Activated T-helper 17 cell treated with anti-CD3 and anti-CD28 coated beads, Interleukin-2, amount 50 U/mL, for 72 hours (primary cell): ENCODE results near the gene SH3PXD2A. TPM values are rescaled to one million over a fixed set of nuclear protein-coding genes. Genes with fewer than 3 reads are reported as not detected.
"Not testable (repeated sequence)": the region's sequence is repeated elsewhere in the genome, so short reads cannot be mapped to it uniquely, and the experiment has no call there.

Source experiments
- ATAC-seq: fragments of 150-1000 bp; cut with Tn5 transposase; replicated peaks from 2 replicates; pipeline ENCODE4 v1.10.0; 2021; ENCODE audit warnings: mild to moderate bottlenecking, moderate library complexity
- H3K27ac Mint-ChIP-seq: one replicate; pipeline ENCODE4 v1.8.0; 2022; ENCODE audit warnings: mixed read lengths
- H3K27me3 Mint-ChIP-seq: one replicate; pipeline ENCODE4 v1.8.0; 2022; ENCODE audit warnings: mixed read lengths
- H3K36me3 Mint-ChIP-seq: one replicate; pipeline ENCODE4 v1.8.0; 2022; ENCODE audit warnings: low read depth, mild to moderate bottlenecking, mixed read lengths
- H3K4me1 Mint-ChIP-seq: one replicate; pipeline ENCODE4 v1.8.0; 2022; ENCODE audit warnings: mixed read lengths
- H3K4me3 Mint-ChIP-seq: one replicate; pipeline ENCODE4 v1.8.0; 2022; ENCODE audit warnings: mild to moderate bottlenecking, mixed read lengths
- H3K9me3 Mint-ChIP-seq: one replicate; pipeline ENCODE4 v1.8.0; 2022; ENCODE audit warnings: mixed read lengths
- total RNA-seq, 2 donors: library from RNA; stranded (reverse); gene quantifications; one replicate each; pipeline ENCODE4 v1.2.3, GENCODE V29; 2022

Gene SH3PXD2A
- total RNA-seq, 2 donors from 2014 or later, result 8.0 to 19.3 TPM

GRCh38 chr10:103849212-103849877 is 6.0 kb downstream of the SH3PXD2A start:
- Mint-ChIP-seq H3K27me3 (peaks cover 25% of the 10 kb centered on the region), H3K27ac (no peak overlapping the region), H3K36me3 (no peaks in the 10 kb centered on the region), H3K9me3 (no peaks in the 10 kb centered on the region), H3K4me1 (peaks cover 19% of the 10 kb centered on the region), H3K4me3 (no peak overlapping the region)
- no peak for ATAC-seq

DNA sequence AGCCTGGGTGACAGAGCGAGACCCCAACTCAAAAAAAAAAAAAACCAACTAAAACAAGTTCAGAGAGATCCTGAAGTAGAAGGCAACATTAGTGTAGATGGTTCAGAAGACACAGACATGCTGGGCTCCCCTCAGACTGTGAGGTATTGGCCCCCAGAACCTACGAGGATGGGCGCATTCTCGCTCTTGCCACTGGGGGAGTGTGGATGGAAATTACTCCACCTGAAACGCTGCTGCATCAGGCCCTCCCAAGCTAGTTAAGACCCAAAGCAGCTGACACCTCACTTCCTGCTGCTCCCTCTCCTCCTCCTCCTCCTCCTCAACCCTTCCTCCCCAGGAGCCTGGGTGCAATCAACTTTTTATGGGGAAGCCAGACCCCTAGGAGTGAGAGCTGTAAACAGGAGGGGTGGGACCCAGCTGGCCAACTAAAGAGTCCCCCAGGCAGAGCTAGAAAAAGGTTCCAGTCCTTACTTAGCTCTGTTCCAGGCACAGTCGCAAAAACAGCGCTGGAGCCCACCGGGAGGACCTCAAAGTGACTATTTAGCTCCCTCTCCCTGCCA is 7.4 kb downstream of the SH3PXD2A start:
- peaks cover 15% of the 10 kb centered on the region for H3K4me1 Mint-ChIP-seq
- H3K27ac Mint-ChIP-seq, result no peak overlapping the region
- peaks cover 13% of the 10 kb centered on the region for H3K27me3 Mint-ChIP-seq
- no peaks in the 10 kb centered on the region for H3K9me3 Mint-ChIP-seq
- H3K4me3 Mint-ChIP-seq, result no peak overlapping the region
- no peak for ATAC-seq
- H3K36me3 Mint-ChIP-seq, result no peaks in the 10 kb centered on the region

GRCh38 chr10:103847346-103847745 is 8.0 kb downstream of the SH3PXD2A start:
- H3K9me3 Mint-ChIP-seq, result no peaks in the 10 kb centered on the region
- no peak overlapping the region for H3K27ac Mint-ChIP-seq
- no peak for ATAC-seq
- peaks cover 11% of the 10 kb centered on the region for H3K27me3 Mint-ChIP-seq
- no peak overlapping the region for H3K4me3 Mint-ChIP-seq
- H3K4me1 Mint-ChIP-seq, result peaks cover 19% of the 10 kb centered on the region
- no peaks in the 10 kb centered on the region for H3K36me3 Mint-ChIP-seq

- H3K27me3 Mint-ChIP-seq, result peaks cover 11% of the 10 kb centered on the region
- H3K9me3 Mint-ChIP-seq, result no peaks in the 10 kb centered on the region
- H3K4me1 Mint-ChIP-seq, result peaks cover 19% of the 10 kb centered on the region
- ATAC-seq, result peak; percentile 86
- H3K4me3 Mint-ChIP-seq, result peak overlapping the region; percentile 24
- H3K36me3 Mint-ChIP-seq, result no peaks in the 10 kb centered on the region
- H3K27ac Mint-ChIP-seq, result peak overlapping the region; percentile 29
These were observed 9.4 kb downstream of the SH3PXD2A start for GRCh38 chr10:103845972-103846371.

DNA sequence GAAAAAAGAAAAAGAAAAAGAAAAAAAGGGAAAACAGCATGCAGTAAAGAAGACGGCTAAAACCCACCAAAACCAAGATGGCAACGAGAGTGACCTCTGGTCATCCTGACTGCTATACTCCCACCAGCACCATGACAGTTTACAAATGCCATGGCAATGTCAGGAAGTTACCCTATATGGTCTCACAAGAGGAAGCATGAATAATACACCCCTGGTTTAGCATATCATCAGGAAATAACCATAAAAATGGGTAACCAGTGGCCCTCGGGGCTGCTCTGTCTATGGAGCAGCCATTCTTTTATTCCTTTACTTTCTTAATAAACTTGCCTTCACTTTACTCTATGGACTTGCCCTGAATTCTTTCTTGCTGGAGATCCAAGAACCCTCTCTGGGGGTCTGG is 10.0 kb downstream of the SH3PXD2A start:
- not testable (repeated sequence) for H3K9me3 Mint-ChIP-seq, ATAC-seq, H3K36me3 Mint-ChIP-seq, H3K27me3 Mint-ChIP-seq
- peaks cover 19% of the 10 kb centered on the region for H3K4me1 Mint-ChIP-seq
- peak overlapping the region; percentile 24 for H3K4me3 Mint-ChIP-seq
- H3K27ac Mint-ChIP-seq, result peak overlapping the region; percentile 29

GRCh38 chr10:103843854-103844570 is 11.4 kb downstream of the SH3PXD2A start:
- H3K27me3 Mint-ChIP-seq, result no peaks in the 10 kb centered on the region
- ATAC-seq, result no peak
- no peaks in the 10 kb centered on the region for H3K36me3 Mint-ChIP-seq
- no peak overlapping the region for H3K4me3 Mint-ChIP-seq
- no peaks in the 10 kb centered on the region for H3K9me3 Mint-ChIP-seq
- peaks cover 19% of the 10 kb centered on the region for H3K4me1 Mint-ChIP-seq
- H3K27ac Mint-ChIP-seq, result no peak overlapping the region

DNA sequence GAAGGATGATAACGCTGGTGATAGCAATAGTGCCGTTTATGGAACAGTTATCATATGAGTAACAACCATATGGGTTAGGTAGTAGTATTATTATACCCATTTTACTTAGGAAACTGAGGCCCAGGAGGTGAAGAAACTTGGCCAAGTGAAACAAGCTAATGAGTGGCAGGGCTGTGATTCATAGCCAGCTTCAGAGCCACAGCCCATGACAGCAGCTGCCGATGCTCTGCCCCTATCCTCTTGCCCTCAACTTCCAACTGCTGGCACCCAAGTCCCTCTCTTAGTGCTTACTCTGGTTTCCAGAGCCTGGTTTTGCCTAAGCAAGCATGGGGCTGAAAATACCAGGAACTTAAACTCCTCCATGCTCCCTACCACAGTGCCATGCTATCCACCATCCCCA is 12.3 kb downstream of the SH3PXD2A start:
- Mint-ChIP-seq H3K4me1 (peaks cover 19% of the 10 kb centered on the region), H3K27me3 (no peaks in the 10 kb centered on the region)

DNA sequence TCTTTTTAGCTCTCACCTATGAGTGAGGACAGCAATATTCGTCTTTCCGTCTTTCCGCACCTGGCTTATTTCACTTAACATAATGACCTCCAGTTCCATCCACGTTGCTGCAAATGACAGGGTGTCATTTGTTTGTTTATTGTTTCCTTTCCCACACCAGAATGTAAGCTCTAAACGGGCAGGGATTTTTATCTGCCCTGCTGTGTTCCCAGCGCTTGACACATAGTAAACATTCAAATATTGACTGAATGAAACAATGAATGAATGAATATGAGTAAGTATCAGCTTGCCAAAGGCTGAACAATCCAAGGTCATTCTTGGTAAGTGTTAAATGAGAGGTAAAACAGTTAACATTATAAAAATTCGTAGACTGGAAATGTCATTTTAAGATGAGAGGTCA is 12.8 kb downstream of the SH3PXD2A start:
- Mint-ChIP-seq H3K36me3 (no peaks in the 10 kb centered on the region), H3K27me3 (no peaks in the 10 kb centered on the region), H3K9me3 (no peaks in the 10 kb centered on the region), H3K4me1 (peaks cover 19% of the 10 kb centered on the region), H3K27ac (no peak overlapping the region), H3K4me3 (no peak overlapping the region)
- no peak for ATAC-seq

More for the DNA sequence above, 12.3 kb downstream of the SH3PXD2A start:
- Mint-ChIP-seq H3K36me3 (no peaks in the 10 kb centered on the region), H3K9me3 (no peaks in the 10 kb centered on the region), H3K4me3 (no peak overlapping the region), H3K27ac (no peak overlapping the region)
- ATAC-seq, result peak; percentile 62

DNA sequence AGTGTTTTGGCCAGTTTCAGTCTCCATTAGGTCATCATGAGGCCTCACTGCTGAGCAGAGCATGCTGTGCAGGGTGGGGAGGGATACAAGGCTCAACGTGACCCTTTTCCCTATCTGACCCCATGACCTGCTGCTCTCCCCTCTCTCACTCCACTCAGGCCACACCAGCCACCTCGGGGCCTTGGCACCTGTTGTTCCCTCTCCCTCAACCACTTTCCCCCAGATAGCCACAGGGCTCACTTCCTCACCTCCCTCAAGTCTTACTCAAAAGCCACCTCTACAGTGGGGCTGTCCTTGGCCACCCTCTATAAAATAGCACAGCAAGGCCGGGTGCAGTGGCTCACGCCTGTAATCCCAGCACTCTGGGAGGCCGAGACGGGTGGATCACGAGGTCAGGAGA is 13.9 kb downstream of the SH3PXD2A start:
- Mint-ChIP-seq H3K9me3 (no peaks in the 10 kb centered on the region), H3K4me1 (peaks cover 17% of the 10 kb centered on the region), H3K27me3 (no peaks in the 10 kb centered on the region), H3K4me3 (no peak overlapping the region), H3K27ac (no peak overlapping the region), H3K36me3 (no peaks in the 10 kb centered on the region)
- no peak for ATAC-seq

- Mint-ChIP-seq H3K36me3 (no peaks in the 10 kb centered on the region), H3K27me3 (no peaks in the 10 kb centered on the region), H3K4me1 (peaks cover 9% of the 10 kb centered on the region), H3K27ac (no peak overlapping the region), H3K9me3 (no peaks in the 10 kb centered on the region), H3K4me3 (no peak overlapping the region)
- no peak for ATAC-seq
These were observed 14.7 kb downstream of the SH3PXD2A start for GRCh38 chr10:103840740-103841070.

GRCh38 chr10:103839872-103840739 is 15.3 kb downstream of the SH3PXD2A start:
- no peaks in the 10 kb centered on the region for H3K27me3 Mint-ChIP-seq

DNA sequence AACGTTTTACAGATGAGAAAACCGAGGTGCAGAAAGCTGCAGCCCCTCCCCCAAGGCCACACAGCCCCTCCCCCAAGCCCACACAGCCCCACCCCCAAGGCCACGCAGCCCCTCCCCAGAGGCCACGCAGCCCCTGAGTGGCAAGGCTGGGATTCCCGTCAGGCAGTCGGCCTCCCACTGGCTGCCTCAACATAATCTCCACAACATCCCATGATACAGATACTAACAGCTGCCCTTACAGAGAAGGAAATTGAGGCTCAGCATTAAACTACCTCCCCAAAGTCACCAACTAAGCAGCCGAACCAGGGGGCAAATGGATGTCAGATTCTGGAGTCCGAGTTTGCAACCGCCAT is 15.9 kb downstream of the SH3PXD2A start:
- Mint-ChIP-seq H3K27ac (no peak overlapping the region), H3K4me3 (no peak overlapping the region), H3K9me3 (no peaks in the 10 kb centered on the region), H3K36me3 (no peaks in the 10 kb centered on the region), H3K4me1 (peaks cover 4% of the 10 kb centered on the region), H3K27me3 (no peaks in the 10 kb centered on the region)
- ATAC-seq, result no peak

More at GRCh38 chr10:103839872-103840739, 15.3 kb downstream of the SH3PXD2A start:
- Mint-ChIP-seq H3K27ac (no peak overlapping the region), H3K36me3 (no peaks in the 10 kb centered on the region), H3K4me3 (no peak overlapping the region), H3K9me3 (no peaks in the 10 kb centered on the region), H3K4me1 (peaks cover 4% of the 10 kb centered on the region)
- no peak for ATAC-seq

GRCh38 chr10:103838862-103839518 is 16.4 kb downstream of the SH3PXD2A start:
- Mint-ChIP-seq H3K4me1 (peaks cover 4% of the 10 kb centered on the region), H3K4me3 (no peak overlapping the region), H3K27me3 (no peaks in the 10 kb centered on the region), H3K36me3 (no peaks in the 10 kb centered on the region), H3K9me3 (no peaks in the 10 kb centered on the region), H3K27ac (no peak overlapping the region)
- ATAC-seq, result no peak

- H3K27ac Mint-ChIP-seq, result no peak overlapping the region
- H3K36me3 Mint-ChIP-seq, result no peaks in the 10 kb centered on the region
These were observed 17.3 kb downstream of the SH3PXD2A start for GRCh38 chr10:103838070-103838395.

More at GRCh38 chr10:103838070-103838395, 17.3 kb downstream of the SH3PXD2A start:
- no peaks in the 10 kb centered on the region for H3K27me3 Mint-ChIP-seq
- H3K9me3 Mint-ChIP-seq, result no peaks in the 10 kb centered on the region
- H3K4me3 Mint-ChIP-seq, result no peak overlapping the region
- no peak for ATAC-seq
- peaks cover 4% of the 10 kb centered on the region for H3K4me1 Mint-ChIP-seq
